Pancreas (tissue), 10 donors: ENCODE data around the gene ATG2A. TPM values are rescaled to one million over a fixed set of nuclear protein-coding genes. Genes with fewer than 3 reads are reported as not detected.

ENCODE experiments used
- ATAC-seq, 4 donors: fragments of 200-7000 bp; cut with Tn5 transposase; one replicate each; pipeline versions ENCODE4 v1.8.0 to v1.9.1; 2020; ENCODE audit warnings: mild to moderate bottlenecking in 4 of 4, moderate library complexity in 4 of 4
- DNase-seq, 6 donors: peaks; one replicate each; pipeline ENCODE4 v3.0.0-alpha.2; 2020
- FAIRE-seq: peaks from 2 replicates; lab custom pipeline; 2012; peaks lifted over from hg19 to GRCh38; lab: Jason Lieb, UNC
- H3K27ac ChIP-seq, 4 donors: fragments of 200-600 bp; sonication (generic); 1 replicate in 3 of 4; 2 replicates in 1 of 4; pipeline versions ENCODE4 v1.5.0 to v1.8.0; 2020
- H3K27me3 ChIP-seq, 4 donors: fragments of 200-600 bp; one replicate each; pipeline ENCODE4 v1.8.0; 2021
- H3K36me3 ChIP-seq, 3 donors: fragments of 200-600 bp; sonication (generic) in 1 of 3; one replicate each; pipeline versions ENCODE4 v1.5.0 to v1.8.0; 2020 to 2021
- H3K4me1 ChIP-seq, 3 donors: fragments of 200-600 bp; one replicate each; pipeline ENCODE4 v1.8.0; 2021
- H3K4me3 ChIP-seq, 4 donors: fragments of 200-600 bp; sonication (generic) in 2 of 4; one replicate each; pipeline versions ENCODE4 v1.5.0 to v1.8.0; 2020 to 2021
- H3K9me3 ChIP-seq, 4 donors: fragments of 200-600 bp; one replicate each; pipeline ENCODE4 v1.8.0; 2021
- WGBS, 2 donors: extraction: QIAGEN DNeasy Blood & Tissue Kit; methylation state at CpG; one replicate each; pipeline ENCODE4 v1.1.7; 2013; 5-methylcytosine and 5-hydroxymethylcytosine counted together
- intact Hi-C, 3 donors: fragments of 100-400 bp; cut with DNase I; formaldehyde crosslinking; loops; one replicate each; pipeline versions ENCODE4 v1.11.1 to v1.14.2; 2022
- polyA plus RNA-seq, 2 donors: library from polyadenylated mRNA; stranded (reverse); fragments of 200-250 nt; gene quantifications; one replicate each; pipeline ENCODE4 v1.2.3, GENCODE V29; 2013
- total RNA-seq, 6 donors: library from RNA; stranded (reverse); fragmentation: NEBNext Ultra II Directional in 4 of 6; extraction: Animal tissue kit (Norgen Biotek cat#: 25700) in 4 of 6; gene quantifications; one replicate each; pipeline versions ENCODE4 v1.2.1 to v1.2.4, GENCODE V29; 2021 to 2023
- TF ChIP-seq, protein P1 (sequence below), 4 donors: fragments of 200-600 bp; sonication (generic) in 3 of 4; IDR thresholded peaks; one replicate each; pipeline versions ENCODE4 v1.5.0 to v1.8.0; 2021; ENCODE audit warnings: antibody characterized with exemption in 4 of 4
- donor health status: healthy with polysubstance abuse.
- donor health status: DM: no; HTN: no; CAD: no; lungs with moderate emphysema.
- donor health status: DM: no; HTN: no; CAD: no.
- donor health status: control.
- donor health status: control.
- donor health status: Bipolar disorder and iron deficiency.
- donor health status: DM: yes; HTN: yes; CAD: no.
- donor health status: DM: no; HTN: no; CAD: no.
- donor health status: DM: no; HTN: no; CAD: no.
- donor health status: DM: yes; HTN: yes; CAD: no.

Gene ATG2A
- total and polyA plus RNA-seq, 8 donors: 13.3 to 34.1 (median 17.1) TPM

DNA sequence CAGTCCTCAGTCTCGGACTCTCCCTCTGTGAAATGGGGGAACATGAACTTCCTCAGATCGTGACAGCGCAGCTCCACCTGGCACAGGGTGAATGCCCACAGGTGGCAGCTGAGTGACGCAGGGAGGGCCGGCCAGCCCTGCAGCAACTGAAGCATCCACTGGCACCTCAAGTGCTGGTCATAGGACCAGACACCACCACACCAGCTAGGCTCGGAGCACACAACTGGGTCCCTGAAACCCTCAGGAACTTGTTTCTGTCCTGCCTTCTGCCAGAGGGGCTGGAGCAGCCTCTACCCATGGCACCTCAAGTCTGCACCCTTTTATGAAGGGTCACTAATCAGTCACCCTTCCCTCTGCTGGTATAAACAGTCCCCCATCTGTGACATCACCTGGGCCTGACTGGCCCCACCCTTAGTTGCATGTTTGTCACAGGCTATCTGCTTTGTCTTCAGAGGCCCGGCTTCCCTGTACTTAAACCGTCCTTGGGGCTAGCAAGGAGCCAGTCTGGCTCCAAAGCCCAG is 65.1 kb downstream of the ATG2A start:
- FAIRE-seq (no peak), ATAC-seq (no peak), DNase-seq (no peak)
- intact Hi-C loops: loop anchor here in 2 of 3 donors (5.0 to 10.0 kb wide), 2 partner anchors 40 to 253 kb away; no protein-coding TSS in a partner anchor
- H3K4me3 ChIP-seq: no peak overlapping the region
- peaks cover 0 to 9% (median 0%) of the 10 kb centered on the region in 3 donors for H3K36me3 ChIP-seq
- no peak overlapping the region for H3K27ac ChIP-seq
- TF ChIP-seq, protein P1, sequence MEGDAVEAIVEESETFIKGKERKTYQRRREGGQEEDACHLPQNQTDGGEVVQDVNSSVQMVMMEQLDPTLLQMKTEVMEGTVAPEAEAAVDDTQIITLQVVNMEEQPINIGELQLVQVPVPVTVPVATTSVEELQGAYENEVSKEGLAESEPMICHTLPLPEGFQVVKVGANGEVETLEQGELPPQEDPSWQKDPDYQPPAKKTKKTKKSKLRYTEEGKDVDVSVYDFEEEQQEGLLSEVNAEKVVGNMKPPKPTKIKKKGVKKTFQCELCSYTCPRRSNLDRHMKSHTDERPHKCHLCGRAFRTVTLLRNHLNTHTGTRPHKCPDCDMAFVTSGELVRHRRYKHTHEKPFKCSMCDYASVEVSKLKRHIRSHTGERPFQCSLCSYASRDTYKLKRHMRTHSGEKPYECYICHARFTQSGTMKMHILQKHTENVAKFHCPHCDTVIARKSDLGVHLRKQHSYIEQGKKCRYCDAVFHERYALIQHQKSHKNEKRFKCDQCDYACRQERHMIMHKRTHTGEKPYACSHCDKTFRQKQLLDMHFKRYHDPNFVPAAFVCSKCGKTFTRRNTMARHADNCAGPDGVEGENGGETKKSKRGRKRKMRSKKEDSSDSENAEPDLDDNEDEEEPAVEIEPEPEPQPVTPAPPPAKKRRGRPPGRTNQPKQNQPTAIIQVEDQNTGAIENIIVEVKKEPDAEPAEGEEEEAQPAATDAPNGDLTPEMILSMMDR (IDR thresholded peaks at IDR 0.05): no peak
- H3K27me3 ChIP-seq: no peaks in the 10 kb centered on the region
- WGBS, 2 donors: 86 to 88% methylated on average over 8 of the region's 8 CpGs
- H3K9me3 ChIP-seq: no peaks in the 10 kb centered on the region
- peaks cover 5 to 32% (median 10%) of the 10 kb centered on the region in 3 donors for H3K4me1 ChIP-seq

DNA sequence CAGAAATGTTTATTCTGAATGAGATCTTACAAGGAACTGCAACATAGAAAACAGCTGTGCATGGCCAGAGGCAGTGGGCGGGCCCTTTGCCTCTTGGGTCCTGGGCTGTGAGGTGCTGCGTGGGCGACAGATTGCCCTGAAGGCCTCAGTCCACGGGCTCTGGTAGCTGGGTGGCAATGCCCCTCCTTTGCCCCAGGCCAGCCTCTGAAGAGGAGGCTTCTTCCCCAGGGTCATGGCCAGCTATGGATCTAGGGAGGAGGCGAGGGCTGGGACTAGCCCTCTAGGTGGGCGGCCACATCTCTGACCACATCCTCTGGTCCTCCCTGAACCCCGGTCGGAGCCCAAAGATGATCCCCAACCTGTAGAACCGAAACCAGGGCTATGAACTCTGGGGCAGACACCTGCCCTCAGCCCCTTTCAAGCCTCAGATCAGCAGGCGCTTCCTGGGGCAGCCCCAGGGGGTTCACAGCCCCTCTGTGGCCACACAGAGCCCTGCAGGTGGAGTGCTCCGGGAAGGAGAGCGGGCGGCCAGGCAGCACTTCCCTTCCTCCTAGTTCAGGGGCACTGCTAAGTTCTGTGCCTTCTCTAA is 65.9 kb downstream of the ATG2A start:
- ATAC-seq: no peak
- H3K27me3 ChIP-seq: no peaks in the 10 kb centered on the region
- WGBS, 2 donors: 72 to 74% methylated on average over 13 of the region's 13 CpGs
- FAIRE-seq: no peak
- DNase-seq: peak in 1 of 6 donors; percentile 49
- peaks cover 5 to 32% (median 10%) of the 10 kb centered on the region in 3 donors for H3K4me1 ChIP-seq
- H3K4me3 ChIP-seq: no peak overlapping the region
- no peaks in the 10 kb centered on the region for H3K9me3 ChIP-seq
- no peak overlapping the region for H3K27ac ChIP-seq
- intact Hi-C loops: loop anchor here in 2 of 3 donors (5.0 to 10.0 kb wide), 2 partner anchors 41 to 254 kb away; no protein-coding TSS in a partner anchor
- TF ChIP-seq, protein P1 (IDR thresholded peaks at IDR 0.05): no peak
- H3K36me3 ChIP-seq: peaks cover 0 to 9% (median 0%) of the 10 kb centered on the region in 3 donors

DNA sequence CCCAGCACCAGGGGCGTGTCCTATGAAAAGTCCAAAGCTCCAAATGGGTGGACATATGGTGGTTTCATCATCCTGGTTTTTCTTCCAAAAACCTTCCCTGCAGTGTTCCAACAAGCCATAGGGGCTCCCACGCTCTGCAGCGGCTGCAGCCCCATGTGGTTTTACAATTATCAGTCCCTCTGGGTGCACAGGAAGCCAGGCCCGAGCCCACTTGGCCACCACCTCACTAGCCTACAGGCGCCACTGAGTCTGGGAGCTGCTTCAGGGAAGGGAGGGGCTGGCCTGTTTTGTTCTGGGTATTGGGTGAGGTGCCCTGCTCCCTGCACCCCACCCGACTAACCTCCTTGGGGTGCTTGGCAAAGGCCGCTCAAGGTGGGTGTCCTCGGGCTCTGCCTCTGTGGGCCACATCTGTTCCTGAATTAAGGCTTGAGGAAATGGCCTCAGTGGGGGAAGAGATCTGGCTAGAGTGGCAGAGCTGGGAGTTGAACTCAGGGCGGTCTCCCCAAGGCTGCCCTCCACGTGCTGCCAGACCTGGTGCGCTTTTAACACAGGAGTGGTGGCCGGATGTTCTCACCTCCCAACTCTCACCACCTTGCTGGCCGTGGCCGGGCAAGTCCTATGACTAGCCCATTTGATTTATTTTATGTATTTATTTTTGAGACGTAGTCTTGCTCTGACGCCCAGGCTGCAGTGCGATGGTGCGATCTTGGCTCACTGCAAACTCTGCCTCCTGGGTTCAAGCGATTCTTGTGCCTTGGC is 67.2 kb downstream of the ATG2A start:
- Histone ChIP-seq H3K4me1 (peaks cover 5 to 25% (median 10%) of the 10 kb centered on the region in 3 donors), H3K36me3 (peaks cover 0 to 9% (median 0%) of the 10 kb centered on the region in 3 donors), H3K27ac (no peak overlapping the region), H3K4me3 (no peak overlapping the region), H3K9me3 (no peaks in the 10 kb centered on the region), H3K27me3 (no peaks in the 10 kb centered on the region)
- FAIRE-seq: no peak
- no peak for ATAC-seq
- DNase-seq: peak in 1 of 6 donors; percentile 51
- TF ChIP-seq, protein P1 (IDR thresholded peaks at IDR 0.05): no peak
- 86 to 89% methylated on average over 19 of the region's 19 CpGs for WGBS, 2 donors
- intact Hi-C loops: loop anchor here in 2 of 3 donors (5.0 to 10.0 kb wide), 3 partner anchors 43 to 255 kb away; no protein-coding TSS in a partner anchor

DNA sequence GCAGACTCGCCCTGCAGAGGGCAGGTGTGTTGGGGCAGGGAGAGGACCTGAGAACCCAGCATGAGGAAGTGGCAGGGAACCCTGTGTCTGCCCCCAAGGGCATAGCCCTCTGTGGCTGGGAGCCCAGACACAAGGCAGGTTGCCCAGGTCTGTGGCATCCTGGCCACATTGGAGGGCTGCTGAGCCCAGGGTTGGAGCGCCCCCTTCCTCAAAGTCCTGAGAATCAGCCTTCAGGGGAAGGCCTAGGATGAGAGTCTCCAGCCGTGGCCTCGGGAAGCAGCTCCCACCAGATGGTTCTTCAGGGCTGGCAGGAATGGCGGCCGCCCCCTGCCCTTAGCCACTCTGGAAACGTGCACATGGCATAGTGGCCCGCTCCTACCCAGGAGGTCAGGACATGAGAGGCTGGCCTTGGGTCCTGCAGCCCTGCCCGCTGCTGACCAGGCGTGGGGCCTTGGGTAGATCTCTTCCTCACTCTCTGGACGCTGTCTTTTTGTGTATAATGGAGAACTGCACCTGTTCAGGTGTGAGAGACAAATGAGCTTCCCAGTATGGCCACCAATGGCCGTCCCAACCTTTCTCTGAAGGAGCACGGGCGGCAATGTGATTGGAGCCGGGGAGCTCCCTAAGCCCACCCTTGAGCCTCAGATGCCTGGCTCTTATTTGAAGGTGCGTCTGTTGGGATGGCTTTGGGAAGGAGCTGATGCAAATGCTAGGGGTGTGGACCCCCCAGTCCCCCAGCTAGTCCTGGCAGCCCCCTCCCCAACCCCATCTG is 68.0 kb downstream of the ATG2A start:
- Histone ChIP-seq H3K27me3 (no peaks in the 10 kb centered on the region), H3K4me1 (peaks cover 5 to 17% (median 10%) of the 10 kb centered on the region in 3 donors), H3K36me3 (peaks cover 0 to 4% (median 0%) of the 10 kb centered on the region in 3 donors), H3K4me3 (no peak overlapping the region), H3K9me3 (no peaks in the 10 kb centered on the region), H3K27ac (peak overlapping the region; percentile 48 to 57 (median 50))
- peak; percentile 13 to 72 (median 46) for ATAC-seq
- FAIRE-seq: no peak
- TF ChIP-seq, protein P1 (IDR thresholded peaks at IDR 0.05): no peak
- peak; percentile 78 to 87 (median 82) for DNase-seq
- WGBS, 2 donors: 66 to 72% methylated on average over 16 of the region's 16 CpGs
- intact Hi-C loops: loop anchor here in 1 of 3 donors (5.0 kb wide), 1 partner anchor 48 kb away; no protein-coding TSS in a partner anchor
